Nephron (organoid): Measurements from ENCODE around the gene NDUFAF2.
"Not testable (repeated sequence)": the region's sequence is repeated elsewhere in the genome, so short reads cannot be mapped to it uniquely, and the experiment has no call there.

Experiments
- H3K27ac Mint-ChIP-seq, 3 experiments: 2 replicates each; pipeline ENCODE4 v1.8.0; 2020; ENCODE audit warnings: mixed read lengths in 3 of 3, mild to moderate bottlenecking in 2 of 3, moderate library complexity in 1 of 3
- H3K27me3 Mint-ChIP-seq: 2 replicates; pipeline ENCODE4 v1.8.0; 2021; ENCODE audit warnings: low read depth, mild to moderate bottlenecking, moderate library complexity, mixed read lengths
- H3K36me3 Mint-ChIP-seq: 2 replicates; pipeline ENCODE4 v1.8.0; 2020; ENCODE audit warnings: low read depth, mixed read lengths
- H3K4me1 Mint-ChIP-seq: 2 replicates; pipeline ENCODE4 v1.8.0; 2020; ENCODE audit warnings: mixed read lengths
- H3K4me3 Mint-ChIP-seq, 3 experiments: 2 replicates each; pipeline ENCODE4 v1.8.0; 2020; ENCODE audit warnings: mild to moderate bottlenecking in 3 of 3, mixed read lengths in 3 of 3, moderate library complexity in 2 of 3
- H3K9me3 Mint-ChIP-seq: 2 replicates; pipeline ENCODE4 v1.8.0; 2020; ENCODE audit warnings: mixed read lengths
- TF ChIP-seq, protein P1 (sequence below), 3 experiments: fragments of 200-600 bp; sonication (generic); IDR thresholded peaks; one replicate each; pipeline ENCODE4 v1.5.0; 2021; ENCODE audit warnings: antibody characterized with exemption in 3 of 3; ENCODE audit not compliant: unreplicated experiment in 3 of 3

Gene NDUFAF2

DNA sequence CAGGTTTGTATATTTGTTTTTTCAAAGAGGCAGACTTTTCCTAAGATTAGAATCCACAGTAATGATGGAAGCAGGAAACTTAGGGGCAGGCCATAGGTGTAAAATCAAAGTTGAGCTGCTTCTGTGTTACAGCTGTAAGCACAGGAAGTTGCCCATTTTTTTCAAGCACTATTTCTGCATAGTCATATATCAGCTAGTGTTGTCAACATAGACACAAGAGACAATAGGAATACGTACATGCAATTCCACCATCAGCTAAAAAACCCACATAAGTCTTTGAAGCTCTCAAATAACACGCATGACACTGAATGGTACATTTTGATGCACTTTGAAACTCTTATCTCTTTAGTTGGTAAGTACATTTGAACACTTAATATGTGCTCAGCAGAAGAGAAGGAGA, 237.4 kb downstream of the NDUFAF2 start:
- TF ChIP-seq, protein P1, sequence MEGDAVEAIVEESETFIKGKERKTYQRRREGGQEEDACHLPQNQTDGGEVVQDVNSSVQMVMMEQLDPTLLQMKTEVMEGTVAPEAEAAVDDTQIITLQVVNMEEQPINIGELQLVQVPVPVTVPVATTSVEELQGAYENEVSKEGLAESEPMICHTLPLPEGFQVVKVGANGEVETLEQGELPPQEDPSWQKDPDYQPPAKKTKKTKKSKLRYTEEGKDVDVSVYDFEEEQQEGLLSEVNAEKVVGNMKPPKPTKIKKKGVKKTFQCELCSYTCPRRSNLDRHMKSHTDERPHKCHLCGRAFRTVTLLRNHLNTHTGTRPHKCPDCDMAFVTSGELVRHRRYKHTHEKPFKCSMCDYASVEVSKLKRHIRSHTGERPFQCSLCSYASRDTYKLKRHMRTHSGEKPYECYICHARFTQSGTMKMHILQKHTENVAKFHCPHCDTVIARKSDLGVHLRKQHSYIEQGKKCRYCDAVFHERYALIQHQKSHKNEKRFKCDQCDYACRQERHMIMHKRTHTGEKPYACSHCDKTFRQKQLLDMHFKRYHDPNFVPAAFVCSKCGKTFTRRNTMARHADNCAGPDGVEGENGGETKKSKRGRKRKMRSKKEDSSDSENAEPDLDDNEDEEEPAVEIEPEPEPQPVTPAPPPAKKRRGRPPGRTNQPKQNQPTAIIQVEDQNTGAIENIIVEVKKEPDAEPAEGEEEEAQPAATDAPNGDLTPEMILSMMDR (IDR thresholded peaks at IDR 0.05; ENCODE audit: unreplicated experiment in 3 of 3): no peak
- no peaks in the 10 kb centered on the region for H3K36me3 Mint-ChIP-seq
- H3K4me3 Mint-ChIP-seq: no peak overlapping the region
- no peaks in the 10 kb centered on the region for H3K9me3 Mint-ChIP-seq
- no peak overlapping the region for H3K27ac Mint-ChIP-seq
- no peaks in the 10 kb centered on the region for H3K27me3 Mint-ChIP-seq
- H3K4me1 Mint-ChIP-seq: no peaks in the 10 kb centered on the region

DNA sequence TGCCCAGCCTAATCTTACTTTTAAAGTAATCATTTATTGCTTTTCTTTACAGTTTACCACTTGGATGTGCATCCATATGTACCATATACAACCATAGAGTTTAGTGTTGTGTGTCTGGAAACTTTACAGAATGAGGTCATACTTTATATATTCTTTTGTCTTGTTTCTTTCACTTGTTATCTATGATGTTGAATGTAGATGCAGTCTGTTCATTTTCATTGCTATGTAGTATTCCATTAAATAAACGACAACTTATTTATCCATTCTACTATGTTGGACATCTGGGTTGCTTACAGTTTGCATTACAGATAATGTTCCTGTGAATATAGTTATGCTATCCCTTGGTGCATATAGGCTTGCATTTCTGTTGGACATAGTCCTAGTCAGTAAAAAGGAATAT, 238.5 kb downstream of the NDUFAF2 start:
- no peak overlapping the region for H3K4me3 Mint-ChIP-seq
- H3K36me3 Mint-ChIP-seq: no peaks in the 10 kb centered on the region
- no peak overlapping the region for H3K27ac Mint-ChIP-seq
- no peaks in the 10 kb centered on the region for H3K27me3 Mint-ChIP-seq
- H3K4me1 Mint-ChIP-seq: no peaks in the 10 kb centered on the region
- TF ChIP-seq, protein P1 (IDR thresholded peaks at IDR 0.05; ENCODE audit: unreplicated experiment in 3 of 3): no peak
- H3K9me3 Mint-ChIP-seq: no peaks in the 10 kb centered on the region

DNA sequence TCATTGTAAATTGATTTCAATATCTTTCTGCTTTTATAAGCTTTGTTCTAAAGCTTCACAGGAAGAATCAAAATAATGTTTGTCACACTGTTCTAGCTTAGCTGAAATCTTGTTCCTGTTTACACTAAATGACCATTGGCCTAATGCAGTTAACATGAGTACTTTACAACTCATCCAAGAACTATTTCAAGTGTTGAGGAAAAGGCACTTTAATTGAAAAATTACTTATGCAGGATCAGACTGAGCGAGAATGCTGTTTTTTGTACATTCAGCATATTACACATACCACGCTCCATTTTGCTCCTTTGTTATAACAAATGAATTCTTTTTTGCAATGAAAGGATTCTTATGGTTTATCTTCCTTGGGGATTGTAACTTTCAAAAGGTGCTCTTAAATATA, 239.7 kb downstream of the NDUFAF2 start:
- H3K27ac Mint-ChIP-seq: no peak overlapping the region
- no peaks in the 10 kb centered on the region for H3K4me1 Mint-ChIP-seq
- no peaks in the 10 kb centered on the region for H3K36me3 Mint-ChIP-seq
- H3K27me3 Mint-ChIP-seq: no peaks in the 10 kb centered on the region
- TF ChIP-seq, protein P1 (IDR thresholded peaks at IDR 0.05; ENCODE audit: unreplicated experiment in 3 of 3): no peak
- no peaks in the 10 kb centered on the region for H3K9me3 Mint-ChIP-seq
- H3K4me3 Mint-ChIP-seq: no peak overlapping the region

DNA sequence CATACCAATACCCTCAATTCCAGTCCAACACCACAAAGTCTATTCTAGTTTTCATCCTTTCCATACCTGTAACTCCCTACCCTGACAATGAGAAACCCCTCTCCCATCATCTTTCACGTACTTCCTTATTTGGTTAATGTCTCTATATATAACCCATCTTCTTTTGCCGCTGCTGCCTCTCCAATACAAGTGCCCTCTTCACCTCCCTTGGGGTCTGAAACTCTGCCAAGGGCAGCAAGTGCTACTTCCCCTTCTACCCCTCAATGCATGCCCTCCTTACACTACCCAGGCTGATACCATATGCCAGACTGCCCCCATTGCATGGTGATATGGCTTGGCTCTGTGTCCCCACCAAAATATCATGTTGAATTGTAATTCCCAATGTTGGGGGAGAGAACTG, 241.6 kb downstream of the NDUFAF2 start:
- peaks cover 3% of the 10 kb centered on the region for H3K9me3 Mint-ChIP-seq
- no peaks in the 10 kb centered on the region for H3K36me3 Mint-ChIP-seq
- no peaks in the 10 kb centered on the region for H3K4me1 Mint-ChIP-seq
- H3K4me3 Mint-ChIP-seq: no peak overlapping the region
- H3K27ac Mint-ChIP-seq: no peak overlapping the region
- H3K27me3 Mint-ChIP-seq: no peaks in the 10 kb centered on the region
- TF ChIP-seq, protein P1 (IDR thresholded peaks at IDR 0.05; ENCODE audit: unreplicated experiment in 3 of 3): no peak

DNA sequence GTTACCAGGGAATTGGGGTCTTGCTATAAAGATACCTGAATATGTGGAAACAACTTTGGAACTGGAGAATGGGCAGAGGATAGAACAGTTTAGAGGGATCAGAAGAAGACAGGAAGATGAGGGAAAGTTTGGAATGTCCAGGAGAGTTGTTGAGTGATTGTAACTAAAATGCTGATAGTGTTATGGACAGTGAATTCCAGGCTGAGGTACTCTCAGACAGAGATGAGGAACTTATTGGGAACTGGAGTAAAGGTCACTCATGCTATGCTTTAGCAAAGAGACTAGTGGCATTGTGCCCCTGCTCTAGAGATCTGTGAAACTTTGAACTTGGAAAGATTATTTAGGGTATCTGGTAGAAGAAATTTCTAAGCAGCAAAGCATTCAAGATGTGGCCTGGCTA, 242.3 kb downstream of the NDUFAF2 start:
- H3K27ac Mint-ChIP-seq, H3K36me3 Mint-ChIP-seq, H3K9me3 Mint-ChIP-seq, H3K4me1 Mint-ChIP-seq, H3K4me3 Mint-ChIP-seq, H3K27me3 Mint-ChIP-seq: not testable (repeated sequence)

DNA sequence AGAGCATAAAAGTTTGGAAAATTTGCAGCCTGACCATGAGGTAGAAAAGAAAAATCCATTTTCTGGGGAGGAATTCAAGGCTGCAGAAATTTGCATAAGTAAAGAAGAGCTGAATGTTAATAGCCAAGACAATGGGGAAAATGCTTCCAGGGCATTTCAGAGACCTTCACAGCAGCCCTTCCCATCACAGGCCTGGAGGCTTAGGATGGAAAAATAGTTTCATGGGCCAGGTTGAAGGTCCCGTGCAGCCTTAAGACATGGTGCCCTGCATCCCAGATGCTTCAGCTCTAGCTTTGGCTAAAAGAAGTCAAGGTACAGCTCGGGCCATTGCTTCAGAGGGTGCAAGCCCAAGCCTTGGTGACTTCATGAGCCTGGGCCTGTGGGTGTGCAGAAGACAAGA, 242.8 kb downstream of the NDUFAF2 start:
- H3K36me3 Mint-ChIP-seq, H3K27me3 Mint-ChIP-seq, H3K4me3 Mint-ChIP-seq: not testable (repeated sequence)

DNA sequence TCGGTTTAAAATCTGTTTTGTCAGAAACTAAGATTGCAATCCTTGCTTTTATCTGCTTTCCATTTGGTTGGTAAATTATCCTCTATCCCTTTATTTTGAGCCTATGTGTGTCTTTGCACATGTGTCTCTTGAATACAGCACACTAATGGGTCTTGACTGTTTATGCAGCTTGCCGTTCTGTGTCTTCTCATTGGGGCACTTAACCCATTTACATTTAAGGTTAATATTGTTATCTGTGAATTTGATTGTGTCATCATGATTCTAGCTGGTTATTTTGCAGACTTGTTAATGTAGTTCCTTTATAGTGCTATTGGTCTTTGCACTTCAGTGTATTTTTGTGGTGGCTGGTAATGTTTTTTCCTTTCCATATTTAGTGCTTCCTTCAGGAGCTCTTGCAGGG, 253.6 kb downstream of the NDUFAF2 start:
- TF ChIP-seq, protein P1 (IDR thresholded peaks at IDR 0.05; ENCODE audit: unreplicated experiment in 3 of 3): no peak
- Mint-ChIP-seq H3K4me1 (no peaks in the 10 kb centered on the region), H3K36me3 (no peaks in the 10 kb centered on the region), H3K27ac (no peak overlapping the region), H3K9me3 (peaks cover 22% of the 10 kb centered on the region), H3K27me3 (no peaks in the 10 kb centered on the region), H3K4me3 (no peak overlapping the region)

More for the DNA sequence above, 242.8 kb downstream of the NDUFAF2 start:
- H3K4me1 Mint-ChIP-seq, H3K27ac Mint-ChIP-seq, H3K9me3 Mint-ChIP-seq: not testable (repeated sequence)
